Right lung (tissue), 5 donors: ENCODE measurements around the gene TTI1. TPM values are rescaled to one million over a fixed set of nuclear protein-coding genes. Genes with fewer than 3 reads are reported as not detected.

ENCODE experiments used
- DNase-seq, 2 donors: peaks; one replicate each; pipeline ENCODE4 v3.0.0-alpha.2; 2013
- polyA plus RNA-seq, 5 donors: library from polyadenylated mRNA; unstranded; fragments of 120-200 nt; gene quantifications; one replicate each; pipeline versions ENCODE4 v1.2.1 to v1.2.3, GENCODE V29; 2013; ENCODE audit warnings: inconsistent platforms in 1 of 5, low replicate concordance in 1 of 5; ENCODE audit not compliant: insufficient read length in 5 of 5, insufficient read depth in 1 of 5

Gene TTI1
- polyA plus RNA-seq, 5 donors: 24.2 to 31.2 (median 29.5) TPM

DNA sequence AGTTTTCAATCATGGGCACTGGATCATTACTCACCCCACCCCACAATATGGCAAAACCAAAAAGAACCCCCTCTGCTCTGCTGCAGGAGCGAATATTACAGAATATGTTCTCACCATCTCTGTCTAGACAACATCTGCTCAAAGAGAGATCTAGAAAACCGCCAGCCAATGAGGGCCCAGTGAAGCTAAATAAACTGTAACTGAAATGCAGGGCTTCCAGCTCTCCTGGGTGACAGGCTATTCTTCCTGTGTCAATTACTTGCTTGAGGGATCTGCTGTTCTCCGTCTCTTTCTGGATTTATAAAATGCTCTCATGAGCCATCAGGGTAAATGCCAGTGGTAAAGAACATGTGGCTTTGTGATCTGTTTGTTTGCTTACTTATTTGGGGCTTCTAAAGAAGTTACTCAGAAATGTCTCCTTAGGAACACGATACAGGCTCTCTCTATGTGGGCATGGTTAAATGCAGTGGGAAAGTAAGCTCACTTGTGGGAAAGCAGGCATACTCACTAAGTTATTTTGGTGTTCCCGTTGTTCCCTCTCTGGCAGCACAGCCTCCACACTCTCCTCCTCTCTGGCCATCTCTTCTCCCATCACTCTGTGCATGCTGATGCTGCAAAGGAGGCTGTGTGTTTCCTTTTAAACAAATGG lies 44.8 kb downstream of the TTI1 start:
- no peak for DNase-seq

DNA sequence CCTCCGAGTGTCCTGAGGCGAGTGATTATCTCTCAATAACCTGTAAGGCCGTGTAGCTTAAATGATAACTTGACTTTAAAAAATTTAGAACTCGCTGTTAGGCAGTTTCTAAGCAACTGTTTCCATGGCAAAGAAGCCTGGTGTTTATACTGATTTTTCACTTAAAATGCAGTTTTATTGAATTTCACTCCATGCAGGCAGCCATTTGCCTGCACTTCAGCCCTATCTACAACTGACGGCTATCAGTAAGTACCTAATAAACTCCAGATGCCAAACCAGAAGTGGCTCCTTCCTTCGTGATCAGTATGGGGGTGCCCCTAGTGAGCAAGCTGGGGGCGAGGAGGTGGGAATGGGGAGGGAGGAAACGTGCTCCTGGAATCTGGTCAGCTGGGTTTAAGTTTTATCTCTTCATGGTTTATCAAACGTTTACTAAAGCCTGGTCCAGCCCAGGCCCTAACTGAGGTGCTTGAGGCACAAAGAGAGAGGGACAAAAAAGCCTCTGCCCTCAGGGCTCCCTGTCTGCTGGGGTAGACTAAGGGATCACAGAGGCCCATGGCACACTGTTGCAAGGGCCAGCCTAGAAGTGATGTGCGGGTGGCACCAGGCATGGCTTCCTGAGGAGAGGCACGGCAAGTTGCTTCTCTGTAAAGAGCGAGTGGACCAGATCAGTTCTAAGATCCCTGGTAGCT lies 45.5 kb downstream of the TTI1 start:
- peak; percentile 34 to 37 for DNase-seq

GRCh38 chr20:37986873-37987601 lies 46.2 kb downstream of the TTI1 start:
- peak; percentile 74 to 79 for DNase-seq

- no peak for DNase-seq
Measured at GRCh38 chr20:37986044-37986858, 47.0 kb downstream of the TTI1 start.

- peak in 1 of 2 donors; percentile 37 for DNase-seq
Measured at GRCh38 chr20:37984018-37984785, 49.1 kb downstream of the TTI1 start.

DNA sequence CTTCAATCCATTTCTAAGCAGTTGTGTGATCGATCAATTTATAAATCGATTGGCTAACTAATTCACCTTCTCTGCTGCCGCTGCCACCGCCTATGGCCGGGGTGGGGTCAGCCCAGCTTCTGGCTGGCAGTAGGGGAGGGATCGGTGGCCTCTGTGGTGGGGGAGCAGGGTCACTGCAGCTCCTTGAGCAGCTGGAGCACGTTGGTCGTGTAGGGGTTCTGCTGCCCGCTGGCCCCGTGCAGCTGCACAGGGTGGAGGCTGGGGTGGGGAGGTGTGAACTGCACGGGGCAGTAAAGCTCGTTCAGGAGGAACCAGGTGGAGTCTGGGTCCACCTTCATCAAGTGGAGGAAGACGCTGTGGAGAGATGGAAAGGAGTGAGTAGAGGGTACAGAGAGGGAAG lies 50.0 kb downstream of the TTI1 start:
- DNase-seq: no peak

DNA sequence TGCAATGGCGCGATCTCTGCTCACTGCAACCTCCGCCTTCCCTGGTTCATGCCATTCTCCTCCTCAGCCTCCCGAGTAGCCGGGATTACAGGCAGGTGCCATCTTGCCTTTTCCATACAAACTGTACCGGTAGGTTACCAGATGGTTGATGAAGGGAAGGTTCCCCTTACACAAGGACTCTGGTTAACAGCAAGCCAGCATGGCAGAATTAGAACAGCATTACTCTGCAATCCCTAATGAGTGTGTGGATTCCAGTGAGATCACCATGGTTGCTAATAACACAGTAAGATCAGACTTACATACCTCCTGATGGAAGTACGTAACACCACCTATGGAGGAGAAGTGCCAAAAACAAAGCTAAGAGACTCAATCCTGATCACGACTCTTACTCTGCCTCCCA lies 51.7 kb downstream of the TTI1 start:
- DNase-seq: no peak

DNA sequence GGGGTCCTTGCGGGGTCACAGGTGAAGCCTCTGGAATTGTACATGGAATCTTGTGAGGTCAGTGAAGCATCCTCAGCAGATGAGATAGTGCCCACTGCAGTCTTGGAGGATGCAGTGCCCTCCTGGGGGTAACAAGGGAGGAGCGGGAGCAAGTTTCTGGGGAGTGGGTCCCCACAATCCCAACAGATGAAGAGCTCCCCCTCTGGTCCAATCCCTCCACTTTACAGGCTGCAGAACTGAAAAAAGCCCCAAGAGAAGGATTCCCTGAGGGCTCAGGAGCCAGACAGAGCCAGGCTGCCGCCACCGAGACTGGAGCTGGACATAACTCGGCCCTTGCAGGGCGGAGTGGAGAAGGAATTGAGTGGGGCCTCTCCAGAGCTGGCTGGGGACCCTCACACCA lies 52.4 kb downstream of the TTI1 start:
- DNase-seq: no peak

DNA sequence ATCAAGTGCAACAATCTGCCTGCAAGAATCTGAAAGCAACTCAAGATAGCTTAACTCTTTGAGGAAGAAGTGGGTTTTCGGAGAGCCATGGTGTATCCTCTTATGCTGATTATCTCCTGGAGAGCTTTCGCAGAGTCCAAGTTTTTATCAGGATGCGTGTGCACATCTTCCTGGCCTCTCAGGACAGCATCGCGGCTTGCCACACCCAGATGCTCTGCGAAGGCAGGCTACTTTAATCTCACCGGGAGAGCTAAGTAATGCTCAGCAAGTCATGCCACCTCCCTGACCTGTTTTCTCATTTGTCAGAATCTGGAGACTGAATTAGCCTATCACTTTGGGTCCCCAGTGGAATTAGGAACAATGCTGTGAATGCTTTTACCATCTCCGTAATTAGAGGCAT lies 52.9 kb downstream of the TTI1 start:
- DNase-seq: no peak

- DNase-seq: no peak
Measured at GRCh38 chr20:37979021-37979985, 54.0 kb downstream of the TTI1 start.

- no peak for DNase-seq
Measured at GRCh38 chr20:37977786-37978185, 55.5 kb downstream of the TTI1 start.

GRCh38 chr20:37977338-37977737 lies 55.9 kb downstream of the TTI1 start:
- DNase-seq: no peak

- DNase-seq: no peak
Measured at GRCh38 chr20:37976887-37977286, 56.4 kb downstream of the TTI1 start.

- no peak for DNase-seq
Measured at GRCh38 chr20:37973059-37973910, 60.0 kb downstream of the TTI1 start.

DNA sequence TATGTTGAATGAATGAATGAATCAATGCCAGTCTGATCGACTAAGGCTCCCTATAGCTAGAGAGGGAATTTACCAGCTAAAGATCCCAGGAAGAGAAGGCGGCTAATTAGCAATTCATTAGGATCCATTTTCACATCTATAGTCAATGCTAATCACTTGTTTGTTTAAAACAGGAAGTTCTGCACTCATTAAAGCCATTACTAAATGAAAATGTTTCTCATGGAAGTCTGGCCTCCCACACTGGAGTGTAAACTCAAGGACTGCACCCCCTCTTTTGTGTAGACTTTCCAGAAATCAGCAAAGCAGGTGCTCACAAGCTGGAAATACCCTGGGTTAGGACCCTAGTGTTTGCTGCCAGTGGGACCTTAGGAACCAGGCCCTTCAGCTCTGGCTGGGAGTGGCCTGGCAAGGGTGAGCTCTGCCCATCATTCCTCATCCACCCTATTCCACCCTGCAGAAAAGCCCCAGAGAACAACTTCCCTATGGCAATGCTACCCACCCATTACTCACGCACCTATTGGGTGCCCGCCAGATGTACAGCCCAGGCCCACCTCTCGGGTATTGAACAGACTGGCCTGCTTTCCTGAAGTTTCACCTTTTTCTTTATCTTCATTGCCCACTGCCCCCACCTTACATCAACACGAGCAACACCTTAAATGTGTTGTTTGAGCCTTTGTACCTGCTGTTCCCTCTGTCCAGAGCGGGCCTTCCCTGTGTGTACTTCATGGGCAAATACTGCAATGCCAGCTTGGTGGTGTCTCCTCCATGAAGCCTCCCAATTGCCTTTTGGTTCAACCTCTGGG lies 60.8 kb downstream of the TTI1 start:
- DNase-seq: no peak

GRCh38 chr20:37971561-37972127 lies 61.6 kb downstream of the TTI1 start:
- no peak for DNase-seq

DNA sequence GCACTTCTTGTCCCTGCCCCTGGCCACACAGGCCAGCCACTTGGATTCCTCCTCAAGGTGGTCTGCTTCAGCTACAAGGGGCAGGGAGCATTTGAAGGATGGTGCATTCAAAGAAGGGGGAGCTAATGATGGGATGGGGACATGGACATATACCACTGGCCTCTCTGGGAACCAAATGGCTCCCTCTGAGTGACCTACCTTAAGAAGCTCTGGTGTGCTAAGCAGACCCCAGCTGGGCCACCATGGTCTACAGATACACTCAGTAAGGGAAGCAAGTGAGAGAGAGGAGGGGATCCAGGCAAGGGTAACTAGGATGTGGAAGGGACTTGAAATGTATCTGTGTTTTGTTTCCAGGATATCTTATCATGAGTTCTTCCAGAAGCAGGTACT lies 62.4 kb downstream of the TTI1 start:
- DNase-seq: no peak
